ENCODE results near the gene PDCD6IP. TPM values are rescaled to one million over a fixed set of nuclear protein-coding genes. Genes with fewer than 3 reads are reported as not detected.

Gene PDCD6IP
- total RNA-seq, 1 experiment from 2014 or later, result 205 TPM

- in situ Hi-C loops (cut with HindIII; ENCODE audit: low pct_unique_long_range_greater_than_20kb, low sequenced_read_pairs) (no loop called here), intact Hi-C loops (cut with micrococcal nuclease; ENCODE audit: unreplicated experiment) (no loop called here)
- CTCF ChIA-PET, result no interaction called here
- ATAC-seq (no peak), DNase-seq (ENCODE audit: low read depth, low spot score) (no peak)
- no peaks in the 10 kb centered on the region for H3K4me1 ChIP-seq (ENCODE audit: control insufficient read depth, insufficient read depth, low read length)
- TF ChIP-seq POLR2AphosphoS5 (IDR thresholded peaks at IDR 0.05; ENCODE audit: low read depth, low read length) (no peak), REST (IDR thresholded peaks at IDR 0.05; ENCODE audit: insufficient read depth in 1 of 2, low read depth in 2 of 2, low read length in 1 of 2) (no peak), TCF7L2 (IDR thresholded peaks at IDR 0.05; ENCODE audit: low read depth, low read length) (no peak), CTCF (IDR thresholded peaks at IDR 0.05) (no peak), SIN3A (IDR thresholded peaks at IDR 0.05; ENCODE audit: borderline replicate concordance, insufficient read depth, low read depth, low read length) (no peak)
- no peaks in the 10 kb centered on the region for H3K9me3 ChIP-seq (ENCODE audit: control insufficient read depth, insufficient read depth, low read depth, low read length)
- no TSS peak for BruUV-seq (replicated peaks)
- H3K36me3 ChIP-seq (ENCODE audit: control insufficient read depth, insufficient read depth, low read length), result peaks cover 7% of the 10 kb centered on the region
- no peak overlapping the region for H3K27ac ChIP-seq (ENCODE audit: low read length)
- POLR2A ChIA-PET, result no interaction called here
- H3K4me3 ChIP-seq (ENCODE audit: low read depth in 2 of 2, low read length in 2 of 2), result no peak overlapping the region
- H3K27me3 ChIP-seq (ENCODE audit: control insufficient read depth, insufficient read depth, low read length), result no peaks in the 10 kb centered on the region
Measured at GRCh38 chr3:33821989-33822388, 23.6 kb downstream of the PDCD6IP start.

GRCh38 chr3:33823821-33824220 lies 25.4 kb downstream of the PDCD6IP start:
- CTCF ChIA-PET, result no interaction called here
- intact Hi-C loops (cut with micrococcal nuclease; ENCODE audit: unreplicated experiment) (no loop called here), in situ Hi-C loops (cut with HindIII; ENCODE audit: low pct_unique_long_range_greater_than_20kb, low sequenced_read_pairs) (no loop called here)
- Histone ChIP-seq H3K36me3 (ENCODE audit: control insufficient read depth, insufficient read depth, low read length) (peaks cover 10% of the 10 kb centered on the region), H3K4me3 (ENCODE audit: low read depth in 2 of 2, low read length in 2 of 2) (no peak overlapping the region), H3K9me3 (ENCODE audit: control insufficient read depth, insufficient read depth, low read depth, low read length) (no peaks in the 10 kb centered on the region), H3K4me1 (ENCODE audit: control insufficient read depth, insufficient read depth, low read length) (no peaks in the 10 kb centered on the region), H3K27ac (ENCODE audit: low read length) (no peak overlapping the region), H3K27me3 (ENCODE audit: control insufficient read depth, insufficient read depth, low read length) (no peaks in the 10 kb centered on the region)
- ATAC-seq (no peak), DNase-seq (ENCODE audit: low read depth, low spot score) (no peak)
- TF ChIP-seq SIN3A (IDR thresholded peaks at IDR 0.05; ENCODE audit: borderline replicate concordance, insufficient read depth, low read depth, low read length), result no peak
- TF ChIP-seq REST (IDR thresholded peaks at IDR 0.05; ENCODE audit: insufficient read depth in 1 of 2, low read depth in 2 of 2, low read length in 1 of 2), result no peak
- no peak for TF ChIP-seq CTCF (IDR thresholded peaks at IDR 0.05)
- no peak for TF ChIP-seq POLR2AphosphoS5 (IDR thresholded peaks at IDR 0.05; ENCODE audit: low read depth, low read length)
- no peak for TF ChIP-seq TCF7L2 (IDR thresholded peaks at IDR 0.05; ENCODE audit: low read depth, low read length)
- POLR2A ChIA-PET, result no interaction called here
- no TSS peak for BruUV-seq (replicated peaks)
